K562 (cell line): ENCODE measurements around the gene TP63. TPM values are rescaled to one million over a fixed set of nuclear protein-coding genes. Genes with fewer than 3 reads are reported as not detected.

Experiments used
- ATAC-seq: fragments of 200-7000 bp; cut with Tn5 transposase; 3 replicates; pipeline ENCODE4 v1.9.1; 2020; ENCODE audit warnings: moderate library complexity
- Bru-seq: library from RNA; stranded (reverse); fragments of 400-500 nt; gene quantifications from one replicate; lab custom pipeline; 2021; lab: Mats Ljungman, UMichigan
- BruChase-seq, 2 experiments: library from RNA; stranded (reverse); fragments of 400-500 nt; gene quantifications; one replicate each; lab custom pipeline; 2021; lab: Mats Ljungman, UMichigan
- BruUV-seq: library from RNA; stranded (reverse); fragments of 400-500 nt; replicated peaks from 2 replicates; lab custom pipeline; 2021; lab: Mats Ljungman, UMichigan
- CTCF ChIA-PET: fragments of 300-600 bp; formaldehyde crosslinking; extraction: SDS; loops from one replicate; lab custom pipeline; 2021; ENCODE audit warnings: low intra/inter-chr PET ratio; lab: Yijun Ruan, JAX
- POLR2A ChIA-PET: fragments of 300-600, 350-650 bp; sonication (Branson Sonifier 250); formaldehyde crosslinking; extraction: SDS; loops from one replicate; lab custom pipeline; 2021; ENCODE audit warnings: antibody characterized with exemption, inconsistent platforms; lab: Yijun Ruan, JAX
- DNase-seq, 4 experiments: peaks; one replicate each; pipeline versions ENCODE4 v3.0.0 to v3.0.0-alpha.2; 2011 to 2018; ENCODE audit warnings: low spot score in 3 of 4, mixed read lengths in 3 of 4; ENCODE audit errors: extremely low read depth in 1 of 4
- FAIRE-seq: peaks from 2 replicates; lab custom pipeline; 2011; peaks lifted over from hg19 to GRCh38; lab: Jason Lieb, UNC
- H2AFZ ChIP-seq: 2 replicates; pipeline ENCODE4 v1.6.0; 2011; ENCODE audit warnings: low read depth, low read length, control low read depth, inconsistent platforms
- H3K27ac ChIP-seq: fragments of 200-600 bp; 3 replicates; pipeline ENCODE4 v1.8.0; 2011; ENCODE audit warnings: low read depth, mild to moderate bottlenecking, control low read depth, inconsistent platforms, low read length, moderate library complexity, mixed read lengths; ENCODE audit errors: extremely low read depth
- H3K27me3 ChIP-seq, 2 experiments: fragments of 300-600 bp in 1 of 2; 2 replicates in 1 of 2; 3 replicates in 1 of 2; pipeline versions ENCODE4 v1.6.0 to v1.8.0; 2011; ENCODE audit warnings: inconsistent platforms in 2 of 2, low read length in 2 of 2, mild to moderate bottlenecking in 1 of 2, mixed read lengths in 1 of 2, moderate library complexity in 1 of 2; ENCODE audit not compliant: control insufficient read depth in 2 of 2, insufficient read depth in 2 of 2
- H3K36me3 ChIP-seq: fragments of 300-600 bp; 3 replicates; pipeline ENCODE4 v1.8.0; 2011; ENCODE audit warnings: mild to moderate bottlenecking, low read length, inconsistent platforms; ENCODE audit not compliant: control insufficient read depth, insufficient read depth
- H3K4me1 ChIP-seq, 2 experiments: fragments of 200-600 bp in 1 of 2; replicated peaks in 1 of 2; 2 replicates in 1 of 2; 3 replicates in 1 of 2; pipeline versions ENCODE4 v1.5.1 to v1.8.0; 2011; ENCODE audit warnings: inconsistent platforms in 2 of 2, low read length in 2 of 2, mild to moderate bottlenecking in 1 of 2, mixed read lengths in 1 of 2, moderate library complexity in 1 of 2; ENCODE audit not compliant: control insufficient read depth in 2 of 2, insufficient read depth in 2 of 2
- H3K4me2 ChIP-seq: 2 replicates; pipeline ENCODE4 v1.6.1; 2011; ENCODE audit warnings: low read length, control low read depth, inconsistent platforms, mixed read lengths; ENCODE audit not compliant: insufficient read depth
- H3K4me3 ChIP-seq: fragments of 200-600 bp; sonication (generic), shearing (Covaris generic); 2 replicates; pipeline ENCODE4 v1.5.1; 2016; ENCODE audit warnings: control low read depth, inconsistent platforms
- H3K79me2 ChIP-seq: fragments of 200-600 bp; 3 replicates; pipeline ENCODE4 v1.8.0; 2011; ENCODE audit warnings: low read length, inconsistent platforms; ENCODE audit not compliant: control insufficient read depth, insufficient read depth
- H3K9ac ChIP-seq, 2 experiments: 2 replicates each; pipeline versions ENCODE4 v1.6.0 to v1.6.1; 2011; ENCODE audit warnings: low read depth in 2 of 2, low read length in 2 of 2, control low read depth in 1 of 2, inconsistent platforms in 1 of 2, mild to moderate bottlenecking in 1 of 2, mixed read lengths in 1 of 2; ENCODE audit not compliant: insufficient read depth in 1 of 2
- H3K9me1 ChIP-seq: one replicate; pipeline ENCODE4 v1.6.0; 2011; ENCODE audit warnings: inconsistent platforms, mild to moderate bottlenecking, low read length, moderate library complexity; ENCODE audit not compliant: control insufficient read depth, insufficient read depth
- H3K9me3 ChIP-seq: replicated peaks from 2 replicates; pipeline ENCODE4 v1.5.1; 2011; ENCODE audit warnings: low read depth, low read length, inconsistent platforms; ENCODE audit not compliant: control insufficient read depth, insufficient read depth
- H4K20me1 ChIP-seq: replicated peaks from 2 replicates; pipeline ENCODE4 v1.6.1; 2011; ENCODE audit warnings: low read length, inconsistent platforms, mixed read lengths; ENCODE audit not compliant: control insufficient read depth, insufficient read depth
- BRCA1 ChIP-seq, 2 experiments: fragments of 450-650 bp in 1 of 2; sonication (generic) in 1 of 2; formaldehyde crosslinking in 1 of 2; IDR thresholded peaks; 2 replicates each; pipeline versions ENCODE4 v1.5.0 to v1.6.1; 2017 to 2020; ENCODE audit warnings: mild to moderate bottlenecking in 1 of 2, missing genetic modification reagents in 1 of 2
- MEIS2 ChIP-seq: fragments of 450-650 bp; IDR thresholded peaks from 2 replicates; pipeline ENCODE4 v1.6.1; 2014; ENCODE audit warnings: mild to moderate bottlenecking; ENCODE audit not compliant: partially characterized antibody
- ZNF384 ChIP-seq: IDR thresholded peaks from 2 replicates; pipeline ENCODE4 v1.6.1; 2012; ENCODE audit warnings: low read depth, low read length, improper control_type of control experiment
- in situ Hi-C: fragments of 300-500 bp; cut with MboI; formaldehyde crosslinking; loops from 4 replicates; pipeline ENCODE4 v1.15.0; 2018; ENCODE audit warnings: inconsistent platforms, mixed read lengths
- intact Hi-C: fragments of 100-400 bp; cut with micrococcal nuclease; formaldehyde crosslinking; loops from 2 replicates; pipeline ENCODE4 v1.14.2; 2022
- long read RNA-seq, 3 experiments: library from polyadenylated mRNA in 2 of 3; library from RNA in 1 of 3; unstranded in 2 of 3; stranded (forward) in 1 of 3; transcript quantifications; one replicate each; pipeline ENCODE4 v2.0.0, GENCODE V29; 2019 to 2022
- polyA minus RNA-seq, 3 experiments: library from RNA; depleted of rRNA, polyadenylated mRNA; stranded (reverse); fragments of >200 nt; gene quantifications; 2 replicates each; pipeline ENCODE4 v1.2.3, GENCODE V29; 2011
- polyA plus RNA-seq, 8 experiments: library from polyadenylated mRNA; depleted of rRNA in 4 of 8; stranded (reverse) in 5 of 8; unstranded in 3 of 8; fragments of >200 nt; fragmentation: Nextera tagmentation in 2 of 8; fragmentation: Illumina TruSeq in 1 of 8; extraction: Ambion mirVana in 2 of 8; extraction: Trizol in 1 of 8; gene quantifications; 2 replicates each; pipeline versions ENCODE4 v1.2.1 to v1.2.3, GENCODE V29; 2011 to 2014; ENCODE audit warnings: inconsistent platforms in 1 of 8, missing spikeins in 1 of 8
- total RNA-seq, 7 experiments: library from RNA; depleted of rRNA in 6 of 7; stranded (reverse); fragments of >200 nt in 6 of 7; fragmentation: Illumina TruSeq in 2 of 7; extraction: Trizol in 2 of 7; gene quantifications; 2 replicates each; pipeline versions ENCODE4 v1.2.1 to v1.2.3, GENCODE V29; 2011 to 2021; ENCODE audit warnings: low replicate concordance in 1 of 7
- TF ChIP-seq, protein P1 (sequence below): fragments of 450-650 bp; formaldehyde crosslinking; IDR thresholded peaks from 2 replicates; pipeline ENCODE4 v1.4.0; 2020; ENCODE audit warnings: mild to moderate bottlenecking, moderate library complexity
- TF ChIP-seq, protein P2 (sequence below): fragments of 450-650 bp; IDR thresholded peaks from 2 replicates; pipeline ENCODE4 v1.6.1; 2016; ENCODE audit warnings: mild to moderate bottlenecking, moderate library complexity

TP63 gene
- 0.51 TPM in 1 of 2 replicates, not detected in the other for total RNA-seq (2011; cell fraction: chromatin; rRNA removed; ENCODE audit: low replicate concordance)
- total RNA-seq (2011; cell fraction: nucleolus; rRNA removed): 0.26 TPM in 1 of 2 replicates, not detected in the other
- total RNA-seq (2011; cell fraction: nucleoplasm; rRNA removed): 0.29 and 0.31 TPM in 2 replicates
- 0.50 and 0.82 TPM in 2 replicates for total RNA-seq (2014; rRNA removed)
- 0.73 and 0.84 TPM in 2 replicates for total RNA-seq (2014; rRNA removed; fragmentation: Illumina TruSeq; extraction: Trizol)
- total RNA-seq (2015; rRNA removed; fragmentation: Illumina TruSeq; extraction: Trizol): 1.1 and 1.3 TPM in 2 replicates
- 1.1 and 1.4 TPM in 2 replicates for total RNA-seq (2021)
- 0.08 and 0.32 TPM in 2 replicates for polyA plus RNA-seq (2011; rRNA removed)
- 0.07 and 0.64 TPM in 2 replicates for polyA plus RNA-seq (2011; cell fraction: cytosol; rRNA removed)
- 0.08 and 0.46 TPM in 2 replicates for polyA plus RNA-seq (2011; cell fraction: nucleus; rRNA removed)
- polyA plus RNA-seq (2012): 0.89 and 1.3 TPM in 2 replicates
- 1.1 and 1.4 TPM in 2 replicates for polyA plus RNA-seq (2014; fragmentation: Illumina TruSeq; extraction: Trizol)
- polyA plus RNA-seq (2014; fragmentation: Nextera tagmentation; extraction: Ambion mirVana): under 1 TPM; 0.37 to 0.42 TPM
- 0.48 and 0.84 TPM in 2 replicates for polyA plus RNA-seq (2014; rRNA removed)
- 0.15 and 0.28 TPM in 2 replicates for polyA minus RNA-seq (2011; rRNA and poly(A)+ RNA removed)
- not detected in 2 replicates for polyA minus RNA-seq (2011; cell fraction: cytosol; rRNA and poly(A)+ RNA removed)
- polyA minus RNA-seq (2011; cell fraction: nucleus; rRNA and poly(A)+ RNA removed): 0.11 and 0.27 TPM in 2 replicates
- percentile 36 among the genes with signal in this experiment for Bru-seq, nascent RNA
- percentile 40 among the genes with signal in this experiment for BruChase-seq, experiment 1, labeled RNA remaining after a 2-hour chase
- BruChase-seq, experiment 2, labeled RNA remaining after a 6-hour chase: percentile 38 among the genes with signal in this experiment
- long read RNA-seq, experiment 1, partial matches to known transcripts: 1 of 4 reads
- long read RNA-seq, experiment 1, other reads (novel, unspliced or antisense): 3 of 4 reads
- long read RNA-seq, experiment 2, partial matches to known transcripts: 0 of 1 reads
- long read RNA-seq, experiment 2, other reads (novel, unspliced or antisense): 1 of 1 reads
- long read RNA-seq, experiment 3: 0 reads

DNA sequence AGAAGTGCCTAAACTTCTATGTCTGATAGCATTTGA, at the start of gene TP63:
TP63 (plus strand) TSS at position 17 of the 36 bp plus-strand sequence. CDS start 127 bp downstream, outside the sequence.
- H3K9me1 ChIP-seq: no peaks in the 10 kb centered on the region
- intact Hi-C loops: no loop called here
- DNase-seq (no peak), FAIRE-seq (no peak), ATAC-seq (no peak)
- H2AFZ ChIP-seq: no peak within 1 kb of the TSS
- no peak within 1 kb of the TSS for H3K4me2 ChIP-seq
- H3K79me2 ChIP-seq: no peaks in the 10 kb centered on the region
- no peaks in the 10 kb centered on the region for H3K9me3 ChIP-seq
- ChIA-PET CTCF (no interaction called here), POLR2A (no interaction called here)
- no peaks in the 10 kb centered on the region for H3K36me3 ChIP-seq
- in situ Hi-C loops: no loop called here
- no peaks in the 10 kb centered on the region for H3K27me3 ChIP-seq
- no peak within 1 kb of the TSS for H3K9ac ChIP-seq
- H3K27ac ChIP-seq: no peak within 1 kb of the TSS
- no peak within 1 kb of the TSS for H3K4me3 ChIP-seq
- no TSS peak for BruUV-seq
- H4K20me1 ChIP-seq: no peaks in the 10 kb centered on the region
- H3K4me1 ChIP-seq: no peaks in the 10 kb centered on the region
- TF ChIP-seq, protein P1, sequence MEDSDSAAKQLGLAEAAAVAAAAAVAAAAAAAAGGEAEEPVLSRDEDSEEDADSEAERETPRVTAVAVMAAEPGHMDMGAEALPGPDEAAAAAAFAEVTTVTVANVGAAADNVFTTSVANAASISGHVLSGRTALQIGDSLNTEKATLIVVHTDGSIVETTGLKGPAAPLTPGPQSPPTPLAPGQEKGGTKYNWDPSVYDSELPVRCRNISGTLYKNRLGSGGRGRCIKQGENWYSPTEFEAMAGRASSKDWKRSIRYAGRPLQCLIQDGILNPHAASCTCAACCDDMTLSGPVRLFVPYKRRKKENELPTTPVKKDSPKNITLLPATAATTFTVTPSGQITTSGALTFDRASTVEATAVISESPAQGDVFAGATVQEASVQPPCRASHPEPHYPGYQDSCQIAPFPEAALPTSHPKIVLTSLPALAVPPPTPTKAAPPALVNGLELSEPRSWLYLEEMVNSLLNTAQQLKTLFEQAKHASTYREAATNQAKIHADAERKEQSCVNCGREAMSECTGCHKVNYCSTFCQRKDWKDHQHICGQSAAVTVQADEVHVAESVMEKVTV (CRISPR knock-in tag): no peak
- TF ChIP-seq ZNF384 (no peak), BRCA1 (IDR thresholded peaks at IDR 0.05) (no peak), BRCA1 (CRISPR knock-in tag; IDR thresholded peaks at IDR 0.05) (no peak), MEIS2 (no peak)
- TF ChIP-seq, protein P2, sequence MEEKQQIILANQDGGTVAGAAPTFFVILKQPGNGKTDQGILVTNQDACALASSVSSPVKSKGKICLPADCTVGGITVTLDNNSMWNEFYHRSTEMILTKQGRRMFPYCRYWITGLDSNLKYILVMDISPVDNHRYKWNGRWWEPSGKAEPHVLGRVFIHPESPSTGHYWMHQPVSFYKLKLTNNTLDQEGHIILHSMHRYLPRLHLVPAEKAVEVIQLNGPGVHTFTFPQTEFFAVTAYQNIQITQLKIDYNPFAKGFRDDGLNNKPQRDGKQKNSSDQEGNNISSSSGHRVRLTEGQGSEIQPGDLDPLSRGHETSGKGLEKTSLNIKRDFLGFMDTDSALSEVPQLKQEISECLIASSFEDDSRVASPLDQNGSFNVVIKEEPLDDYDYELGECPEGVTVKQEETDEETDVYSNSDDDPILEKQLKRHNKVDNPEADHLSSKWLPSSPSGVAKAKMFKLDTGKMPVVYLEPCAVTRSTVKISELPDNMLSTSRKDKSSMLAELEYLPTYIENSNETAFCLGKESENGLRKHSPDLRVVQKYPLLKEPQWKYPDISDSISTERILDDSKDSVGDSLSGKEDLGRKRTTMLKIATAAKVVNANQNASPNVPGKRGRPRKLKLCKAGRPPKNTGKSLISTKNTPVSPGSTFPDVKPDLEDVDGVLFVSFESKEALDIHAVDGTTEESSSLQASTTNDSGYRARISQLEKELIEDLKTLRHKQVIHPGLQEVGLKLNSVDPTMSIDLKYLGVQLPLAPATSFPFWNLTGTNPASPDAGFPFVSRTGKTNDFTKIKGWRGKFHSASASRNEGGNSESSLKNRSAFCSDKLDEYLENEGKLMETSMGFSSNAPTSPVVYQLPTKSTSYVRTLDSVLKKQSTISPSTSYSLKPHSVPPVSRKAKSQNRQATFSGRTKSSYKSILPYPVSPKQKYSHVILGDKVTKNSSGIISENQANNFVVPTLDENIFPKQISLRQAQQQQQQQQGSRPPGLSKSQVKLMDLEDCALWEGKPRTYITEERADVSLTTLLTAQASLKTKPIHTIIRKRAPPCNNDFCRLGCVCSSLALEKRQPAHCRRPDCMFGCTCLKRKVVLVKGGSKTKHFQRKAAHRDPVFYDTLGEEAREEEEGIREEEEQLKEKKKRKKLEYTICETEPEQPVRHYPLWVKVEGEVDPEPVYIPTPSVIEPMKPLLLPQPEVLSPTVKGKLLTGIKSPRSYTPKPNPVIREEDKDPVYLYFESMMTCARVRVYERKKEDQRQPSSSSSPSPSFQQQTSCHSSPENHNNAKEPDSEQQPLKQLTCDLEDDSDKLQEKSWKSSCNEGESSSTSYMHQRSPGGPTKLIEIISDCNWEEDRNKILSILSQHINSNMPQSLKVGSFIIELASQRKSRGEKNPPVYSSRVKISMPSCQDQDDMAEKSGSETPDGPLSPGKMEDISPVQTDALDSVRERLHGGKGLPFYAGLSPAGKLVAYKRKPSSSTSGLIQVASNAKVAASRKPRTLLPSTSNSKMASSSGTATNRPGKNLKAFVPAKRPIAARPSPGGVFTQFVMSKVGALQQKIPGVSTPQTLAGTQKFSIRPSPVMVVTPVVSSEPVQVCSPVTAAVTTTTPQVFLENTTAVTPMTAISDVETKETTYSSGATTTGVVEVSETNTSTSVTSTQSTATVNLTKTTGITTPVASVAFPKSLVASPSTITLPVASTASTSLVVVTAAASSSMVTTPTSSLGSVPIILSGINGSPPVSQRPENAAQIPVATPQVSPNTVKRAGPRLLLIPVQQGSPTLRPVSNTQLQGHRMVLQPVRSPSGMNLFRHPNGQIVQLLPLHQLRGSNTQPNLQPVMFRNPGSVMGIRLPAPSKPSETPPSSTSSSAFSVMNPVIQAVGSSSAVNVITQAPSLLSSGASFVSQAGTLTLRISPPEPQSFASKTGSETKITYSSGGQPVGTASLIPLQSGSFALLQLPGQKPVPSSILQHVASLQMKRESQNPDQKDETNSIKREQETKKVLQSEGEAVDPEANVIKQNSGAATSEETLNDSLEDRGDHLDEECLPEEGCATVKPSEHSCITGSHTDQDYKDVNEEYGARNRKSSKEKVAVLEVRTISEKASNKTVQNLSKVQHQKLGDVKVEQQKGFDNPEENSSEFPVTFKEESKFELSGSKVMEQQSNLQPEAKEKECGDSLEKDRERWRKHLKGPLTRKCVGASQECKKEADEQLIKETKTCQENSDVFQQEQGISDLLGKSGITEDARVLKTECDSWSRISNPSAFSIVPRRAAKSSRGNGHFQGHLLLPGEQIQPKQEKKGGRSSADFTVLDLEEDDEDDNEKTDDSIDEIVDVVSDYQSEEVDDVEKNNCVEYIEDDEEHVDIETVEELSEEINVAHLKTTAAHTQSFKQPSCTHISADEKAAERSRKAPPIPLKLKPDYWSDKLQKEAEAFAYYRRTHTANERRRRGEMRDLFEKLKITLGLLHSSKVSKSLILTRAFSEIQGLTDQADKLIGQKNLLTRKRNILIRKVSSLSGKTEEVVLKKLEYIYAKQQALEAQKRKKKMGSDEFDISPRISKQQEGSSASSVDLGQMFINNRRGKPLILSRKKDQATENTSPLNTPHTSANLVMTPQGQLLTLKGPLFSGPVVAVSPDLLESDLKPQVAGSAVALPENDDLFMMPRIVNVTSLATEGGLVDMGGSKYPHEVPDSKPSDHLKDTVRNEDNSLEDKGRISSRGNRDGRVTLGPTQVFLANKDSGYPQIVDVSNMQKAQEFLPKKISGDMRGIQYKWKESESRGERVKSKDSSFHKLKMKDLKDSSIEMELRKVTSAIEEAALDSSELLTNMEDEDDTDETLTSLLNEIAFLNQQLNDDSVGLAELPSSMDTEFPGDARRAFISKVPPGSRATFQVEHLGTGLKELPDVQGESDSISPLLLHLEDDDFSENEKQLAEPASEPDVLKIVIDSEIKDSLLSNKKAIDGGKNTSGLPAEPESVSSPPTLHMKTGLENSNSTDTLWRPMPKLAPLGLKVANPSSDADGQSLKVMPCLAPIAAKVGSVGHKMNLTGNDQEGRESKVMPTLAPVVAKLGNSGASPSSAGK: no peak
